IPS-NIHi11 (cell line): ENCODE results near the gene SEMA3D.

Source experiments
- DNase-seq: peaks from one replicate; pipeline ENCODE4 v3.0.0; 2012; ENCODE audit warnings: mixed read lengths, low spot score

SEMA3D gene

GRCh38 chr7:85078181-85078580 lies 108.7 kb downstream of the SEMA3D start:
- no peak for DNase-seq

GRCh38 chr7:85075864-85076263 lies 111.0 kb downstream of the SEMA3D start:
- no peak for DNase-seq

- no peak for DNase-seq
These were observed 111.9 kb downstream of the SEMA3D start for GRCh38 chr7:85074992-85075391.

- DNase-seq, result no peak
These were observed 112.8 kb downstream of the SEMA3D start for GRCh38 chr7:85074016-85074415.

GRCh38 chr7:85070967-85071628 lies 115.8 kb downstream of the SEMA3D start:
- peak; percentile 13 for DNase-seq

GRCh38 chr7:85068799-85069198 lies 118.1 kb downstream of the SEMA3D start:
- no peak for DNase-seq

GRCh38 chr7:85067371-85067770 lies 119.5 kb downstream of the SEMA3D start:
- no peak for DNase-seq

GRCh38 chr7:85065888-85066485 lies 120.9 kb downstream of the SEMA3D start:
- no peak for DNase-seq

- DNase-seq, result no peak
These were observed 121.5 kb downstream of the SEMA3D start for GRCh38 chr7:85065306-85065705.

- DNase-seq, result no peak
These were observed 124.2 kb downstream of the SEMA3D start for GRCh38 chr7:85062651-85063050.

- no peak for DNase-seq
These were observed 125.4 kb downstream of the SEMA3D start for GRCh38 chr7:85061456-85061855.

- DNase-seq, result no peak
These were observed 126.2 kb downstream of the SEMA3D start for GRCh38 chr7:85060696-85061095.

- no peak for DNase-seq
These were observed 130.9 kb downstream of the SEMA3D start for GRCh38 chr7:85055906-85056305.

GRCh38 chr7:85055196-85055595 lies 131.7 kb downstream of the SEMA3D start:
- no peak for DNase-seq

GRCh38 chr7:85054306-85054705 lies 132.6 kb downstream of the SEMA3D start:
- peak; percentile 23 for DNase-seq

GRCh38 chr7:85052894-85053293 lies 134.0 kb downstream of the SEMA3D start:
- no peak for DNase-seq

GRCh38 chr7:85052056-85052737 lies 134.7 kb downstream of the SEMA3D start:
- no peak for DNase-seq

- DNase-seq, result no peak
These were observed 140.3 kb downstream of the SEMA3D start for GRCh38 chr7:85046534-85046933.

- DNase-seq, result peak; percentile 55
These were observed 145.1 kb downstream of the SEMA3D start for GRCh38 chr7:85041605-85042216.

- DNase-seq, result no peak
These were observed 147.5 kb downstream of the SEMA3D start for GRCh38 chr7:85039196-85039923.

- no peak for DNase-seq
These were observed 148.4 kb downstream of the SEMA3D start for GRCh38 chr7:85038466-85038865.

GRCh38 chr7:85033263-85033662 lies 153.6 kb downstream of the SEMA3D start:
- DNase-seq, result no peak
